DOHH2 (cell line): Measurements from ENCODE around the gene ATP2C1.

Source experiments
- H3F3A ChIP-seq: fragments of 200-600 bp; sonication (generic), shearing (Covaris generic); 2 replicates; pipeline ENCODE4 v1.6.0; 2016; ENCODE audit warnings: antibody characterized with exemption, mild to moderate bottlenecking; ENCODE audit not compliant: control insufficient read depth, insufficient read depth
- H3K27ac ChIP-seq: fragments of 200-600 bp; sonication (generic); 2 replicates; pipeline ENCODE4 v1.5.1; 2014; ENCODE audit warnings: low read depth, mild to moderate bottlenecking, low read length, moderate library complexity
- H3K27me3 ChIP-seq: fragments of 200-600 bp; sonication (generic); 2 replicates; pipeline ENCODE4 v1.6.1; 2014; ENCODE audit warnings: mild to moderate bottlenecking, low read length, mixed read lengths; ENCODE audit not compliant: control insufficient read depth
- H3K36me3 ChIP-seq: fragments of 200-600 bp; sonication (generic); 2 replicates; pipeline ENCODE4 v1.6.1; 2014; ENCODE audit warnings: mild to moderate bottlenecking, low read length, moderate library complexity, mixed read lengths; ENCODE audit not compliant: control insufficient read depth
- H3K4me1 ChIP-seq: fragments of 200-600 bp; sonication (generic); 2 replicates; pipeline ENCODE4 v1.6.1; 2014; ENCODE audit warnings: mild to moderate bottlenecking, low read length, mixed read lengths; ENCODE audit not compliant: control insufficient read depth
- H3K4me2 ChIP-seq: fragments of 200-600 bp; sonication (generic); 2 replicates; pipeline ENCODE4 v1.6.0; 2014; ENCODE audit warnings: mild to moderate bottlenecking, low read length, moderate library complexity
- H3K4me3 ChIP-seq: fragments of 200-600 bp; sonication (generic); 2 replicates; pipeline ENCODE4 v1.5.1; 2014; ENCODE audit warnings: mild to moderate bottlenecking, low read length, mixed read lengths
- H3K79me2 ChIP-seq: fragments of 200-600 bp; sonication (generic); 2 replicates; pipeline ENCODE4 v1.6.1; 2014; ENCODE audit warnings: mild to moderate bottlenecking, low read length, mixed read lengths; ENCODE audit not compliant: control insufficient read depth
- H3K9me2 ChIP-seq: fragments of 200-600 bp; sonication (generic); replicated peaks from 2 replicates; pipeline ENCODE4 v1.6.1; 2014; ENCODE audit warnings: mild to moderate bottlenecking, low read length, mixed read lengths; ENCODE audit not compliant: control insufficient read depth
- H3K9me3 ChIP-seq: fragments of 200-600 bp; sonication (generic); 2 replicates; pipeline ENCODE4 v1.6.1; 2014; ENCODE audit warnings: antibody characterized with exemption, low read length, mixed read lengths; ENCODE audit not compliant: control insufficient read depth, insufficient read depth
- H4K20me1 ChIP-seq: fragments of 200-600 bp; sonication (generic); 2 replicates; pipeline ENCODE4 v1.6.0; 2014; ENCODE audit warnings: low read depth, mild to moderate bottlenecking, antibody characterized with exemption, low read length, moderate library complexity; ENCODE audit not compliant: control insufficient read depth, insufficient read depth
- EZH2phosphoT487 ChIP-seq: fragments of 200-600 bp; sonication (generic); IDR thresholded peaks from 2 replicates; pipeline ENCODE4 v1.6.1; 2017; ENCODE audit warnings: borderline replicate concordance, mild to moderate bottlenecking, antibody characterized with exemption, low read length, moderate library complexity, mixed read lengths
- TF ChIP-seq, protein P1 (sequence below): fragments of 200-600 bp; sonication (generic); IDR thresholded peaks from one replicate; pipeline ENCODE4 v1.5.1; 2014; ENCODE audit warnings: antibody characterized with exemption, mild to moderate bottlenecking, low read depth, low read length; ENCODE audit not compliant: poor library complexity, severe bottlenecking

ATP2C1 gene

DNA sequence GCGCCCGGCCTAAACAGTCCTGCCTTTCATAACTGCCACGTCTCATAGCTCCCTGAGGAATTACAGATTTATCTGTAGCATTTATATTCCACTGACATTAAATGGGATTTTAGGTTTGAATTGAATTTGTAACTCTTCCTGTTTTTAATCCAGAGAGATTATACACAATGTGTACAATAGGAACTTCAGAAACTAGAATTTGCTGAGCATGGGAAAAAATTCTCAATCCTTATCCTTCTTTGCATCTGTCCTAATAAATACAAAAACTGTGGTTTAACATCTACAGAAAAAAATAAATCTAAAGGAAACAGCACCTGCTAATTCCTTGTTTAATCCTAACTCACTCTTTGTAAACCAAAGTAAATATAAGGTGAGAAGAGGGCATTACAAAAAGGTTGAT, 135.0 kb downstream of the ATP2C1 start:
- Histone ChIP-seq H3K79me2 (peaks cover 13% of the 10 kb centered on the region), H3K4me1 (peaks cover 22% of the 10 kb centered on the region), H3K36me3 (peaks cover 19% of the 10 kb centered on the region), H3K27me3 (no peaks in the 10 kb centered on the region), H4K20me1 (no peaks in the 10 kb centered on the region), H3K9me2 (no peaks in the 10 kb centered on the region), H3K4me3 (no peak overlapping the region), H3K4me2 (no peak overlapping the region), H3F3A (no peaks in the 10 kb centered on the region), H3K9me3 (no peaks in the 10 kb centered on the region), H3K27ac (no peak overlapping the region)
- TF ChIP-seq EZH2phosphoT487, result no peak
- TF ChIP-seq, protein P1, sequence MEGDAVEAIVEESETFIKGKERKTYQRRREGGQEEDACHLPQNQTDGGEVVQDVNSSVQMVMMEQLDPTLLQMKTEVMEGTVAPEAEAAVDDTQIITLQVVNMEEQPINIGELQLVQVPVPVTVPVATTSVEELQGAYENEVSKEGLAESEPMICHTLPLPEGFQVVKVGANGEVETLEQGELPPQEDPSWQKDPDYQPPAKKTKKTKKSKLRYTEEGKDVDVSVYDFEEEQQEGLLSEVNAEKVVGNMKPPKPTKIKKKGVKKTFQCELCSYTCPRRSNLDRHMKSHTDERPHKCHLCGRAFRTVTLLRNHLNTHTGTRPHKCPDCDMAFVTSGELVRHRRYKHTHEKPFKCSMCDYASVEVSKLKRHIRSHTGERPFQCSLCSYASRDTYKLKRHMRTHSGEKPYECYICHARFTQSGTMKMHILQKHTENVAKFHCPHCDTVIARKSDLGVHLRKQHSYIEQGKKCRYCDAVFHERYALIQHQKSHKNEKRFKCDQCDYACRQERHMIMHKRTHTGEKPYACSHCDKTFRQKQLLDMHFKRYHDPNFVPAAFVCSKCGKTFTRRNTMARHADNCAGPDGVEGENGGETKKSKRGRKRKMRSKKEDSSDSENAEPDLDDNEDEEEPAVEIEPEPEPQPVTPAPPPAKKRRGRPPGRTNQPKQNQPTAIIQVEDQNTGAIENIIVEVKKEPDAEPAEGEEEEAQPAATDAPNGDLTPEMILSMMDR, result no peak

DNA sequence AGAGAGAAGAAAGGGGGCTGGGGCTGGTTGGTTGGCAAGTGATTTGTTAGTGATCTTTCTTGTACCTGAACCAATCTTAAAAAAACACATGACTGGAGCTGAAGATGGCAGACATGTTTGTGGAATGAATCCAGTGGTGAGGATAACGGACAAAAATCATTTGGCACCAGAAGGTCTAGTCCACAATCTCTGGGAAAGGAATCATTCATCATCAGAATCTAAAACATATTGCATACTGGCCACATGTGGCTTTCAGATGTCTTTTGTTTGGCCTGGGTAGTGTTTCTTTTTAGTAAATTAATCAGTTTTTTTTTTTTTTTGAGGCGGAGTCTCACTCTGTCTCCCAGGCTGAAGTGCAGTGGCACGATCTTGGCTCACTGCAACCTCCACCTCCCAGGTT, 137.8 kb downstream of the ATP2C1 start:
- Histone ChIP-seq H3K27me3 (peaks cover under 1% of the 10 kb centered on the region; the same call in 1 of the 2 replicates), H3K4me2 (no peak overlapping the region), H3K9me2 (no peaks in the 10 kb centered on the region), H3K9me3 (no peaks in the 10 kb centered on the region), H3K36me3 (no peaks in the 10 kb centered on the region), H3K79me2 (no peaks in the 10 kb centered on the region), H4K20me1 (no peaks in the 10 kb centered on the region), H3K27ac (no peak overlapping the region), H3K4me3 (no peak overlapping the region), H3K4me1 (peaks cover 7% of the 10 kb centered on the region), H3F3A (no peaks in the 10 kb centered on the region)
- no peak for TF ChIP-seq EZH2phosphoT487
- TF ChIP-seq, protein P1, result no peak

DNA sequence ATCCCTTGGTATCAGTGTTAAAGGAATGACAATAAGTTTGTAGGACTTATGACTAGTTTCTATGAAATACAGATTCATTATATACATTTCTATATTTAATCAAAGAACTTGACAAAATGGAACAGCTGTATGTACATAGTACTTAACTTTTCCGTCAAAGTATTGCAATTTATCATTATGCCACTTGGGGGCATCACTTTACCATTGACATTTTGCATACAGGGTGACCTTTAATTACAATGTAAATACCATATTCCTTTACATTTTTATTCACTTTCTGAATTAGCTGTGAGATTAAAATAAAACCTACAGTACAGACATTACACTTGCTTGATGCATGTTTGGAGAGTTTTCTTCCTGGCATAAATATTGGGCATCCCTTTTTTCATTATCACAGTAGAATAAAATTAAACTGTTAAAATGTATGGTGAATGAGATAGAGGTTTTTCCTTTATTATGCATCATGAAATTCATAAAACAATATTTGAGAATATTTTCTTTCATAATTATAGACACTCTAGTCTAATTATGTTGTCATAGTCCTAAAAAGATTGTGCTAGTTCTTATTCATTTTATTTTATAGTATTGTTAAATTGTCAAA, 139.7 kb downstream of the ATP2C1 start:
- no peaks in the 10 kb centered on the region for H3K4me1 ChIP-seq
- no peaks in the 10 kb centered on the region for H3F3A ChIP-seq
- H3K36me3 ChIP-seq, result no peaks in the 10 kb centered on the region
- no peak overlapping the region for H3K27ac ChIP-seq
- no peaks in the 10 kb centered on the region for H3K79me2 ChIP-seq
- H3K4me3 ChIP-seq, result no peak overlapping the region
- no peaks in the 10 kb centered on the region for H3K9me3 ChIP-seq
- TF ChIP-seq, protein P1, result peak; percentile 64
- no peak for TF ChIP-seq EZH2phosphoT487
- no peaks in the 10 kb centered on the region for H4K20me1 ChIP-seq
- H3K4me2 ChIP-seq, result no peak overlapping the region
- H3K27me3 ChIP-seq, result peaks cover 2% of the 10 kb centered on the region; the same call in 1 of the 2 replicates
- no peaks in the 10 kb centered on the region for H3K9me2 ChIP-seq
